Right lobe of liver (tissue), 6 donors: ENCODE results near the gene PDE4B. TPM values are rescaled to one million over a fixed set of nuclear protein-coding genes. Genes with fewer than 3 reads are reported as not detected.

Experiments
- ATAC-seq, 4 donors: fragments of 200-7000 bp; cut with Tn5 transposase; one replicate each; pipeline ENCODE4 v1.9.1; 2020; ENCODE audit warnings: mild to moderate bottlenecking in 4 of 4, moderate library complexity in 4 of 4
- DNase-seq, 3 donors: peaks; one replicate each; pipeline ENCODE4 v3.0.0-alpha.2; 2020
- H3K27ac ChIP-seq, 3 donors: fragments of 200-600 bp; one replicate each; pipeline ENCODE4 v1.8.0; 2022
- H3K27me3 ChIP-seq, 2 donors: fragments of 200-600 bp; one replicate each; pipeline ENCODE4 v1.8.0; 2022
- H3K36me3 ChIP-seq, 4 donors: fragments of 200-600 bp; sonication (generic) in 1 of 4; one replicate each; pipeline versions ENCODE4 v1.5.1 to v1.8.0; 2017 to 2022; ENCODE audit warnings: control low read depth in 1 of 4
- H3K4me1 ChIP-seq, 4 donors: fragments of 200-600 bp; sonication (generic) in 1 of 4; one replicate each; pipeline versions ENCODE4 v1.5.1 to v1.8.0; 2017 to 2022; ENCODE audit warnings: control low read depth in 1 of 4
- H3K4me3 ChIP-seq, 3 donors: fragments of 200-600 bp; one replicate each; pipeline ENCODE4 v1.8.0; 2022
- H3K9me3 ChIP-seq, 4 donors: fragments of 200-600 bp; sonication (generic) in 1 of 4; one replicate each; pipeline versions ENCODE4 v1.5.1 to v1.8.0; 2017 to 2022; ENCODE audit warnings: control low read depth in 1 of 4
- CTCF ChIP-seq, 4 donors: fragments of 200-600 bp in 3 of 4; fragments of 450-650 bp in 1 of 4; IDR thresholded peaks; one replicate each; pipeline versions ENCODE4 v1.5.1 to v1.8.0; 2016 to 2022; ENCODE audit warnings: antibody characterized with exemption in 4 of 4, mild to moderate bottlenecking in 2 of 4
- POLR2A ChIP-seq: fragments of 450-650 bp; IDR thresholded peaks from one replicate; pipeline ENCODE4 v1.6.1; 2017; ENCODE audit warnings: antibody characterized with exemption, mild to moderate bottlenecking
- WGBS: methylation state at CpG from one replicate; pipeline ENCODE4 v1.1.6; 2018; ENCODE audit warnings: low coverage, low lambda C conversion rate; ENCODE audit not compliant: insufficient coverage; ENCODE audit errors: missing lambda C conversion rate; 5-methylcytosine and 5-hydroxymethylcytosine counted together
- intact Hi-C, 2 donors: fragments of 100-400 bp; cut with DNase I; formaldehyde crosslinking; loops; one replicate each; pipeline versions ENCODE4 v1.11.2 to v1.14.1; 2022
- total RNA-seq, 6 experiments: library from RNA; depleted of rRNA in 2 of 6; stranded (reverse); fragments of >200 nt in 2 of 6; fragmentation: NEBNext Ultra II Directional in 3 of 6; extraction: Animal tissue kit (Norgen Biotek cat#: 25700) in 3 of 6; gene quantifications; one replicate each; pipeline versions ENCODE4 v1.1.0 to v1.2.4, GENCODE V29; 2016 to 2023
- donor health status: DM: no; HTN: yes; CAD: no.
- donor health status: DM: no; HTN: no; CAD: no.
- donor health status: DM: no; HTN: no; CAD: no.
- donor health status: DM: no; HTN: yes; CAD: no.
- donor health status: DM: no; HTN: yes; CAD: no.

Gene PDE4B
- total RNA-seq, 6 experiments from 2014 or later, result 1.4 to 6.4 (median 2.4) TPM

- Histone ChIP-seq H3K36me3 (no peaks in the 10 kb centered on the region), H3K27ac (no peak overlapping the region), H3K4me1 (no peaks in the 10 kb centered on the region), H3K27me3 (no peaks in the 10 kb centered on the region), H3K4me3 (no peak overlapping the region), H3K9me3 (no peaks in the 10 kb centered on the region)
- TF ChIP-seq CTCF (IDR thresholded peaks at IDR 0.05) (no peak), POLR2A (no peak)
- DNase-seq (no peak), ATAC-seq (no peak)
- 79% methylated on average over 3 of the region's 3 CpGs for WGBS
- intact Hi-C loops, result no loop called here
Measured at GRCh38 chr1:65814752-65815151, 22.1 kb downstream of the PDE4B start.

GRCh38 chr1:65817891-65818290 lies 25.2 kb downstream of the PDE4B start:
- Histone ChIP-seq H3K4me3 (no peak overlapping the region), H3K36me3 (no peaks in the 10 kb centered on the region), H3K27me3 (no peaks in the 10 kb centered on the region), H3K4me1 (no peaks in the 10 kb centered on the region), H3K27ac (no peak overlapping the region), H3K9me3 (no peaks in the 10 kb centered on the region)
- TF ChIP-seq CTCF (IDR thresholded peaks at IDR 0.05) (no peak), POLR2A (no peak)
- intact Hi-C loops, result no loop called here
- ATAC-seq (no peak), DNase-seq (no peak)

- intact Hi-C loops, result no loop called here
- Histone ChIP-seq H3K27me3 (no peaks in the 10 kb centered on the region), H3K4me1 (no peaks in the 10 kb centered on the region), H3K9me3 (no peaks in the 10 kb centered on the region), H3K36me3 (no peaks in the 10 kb centered on the region), H3K27ac (no peak overlapping the region), H3K4me3 (no peak overlapping the region)
- DNase-seq, result no peak
- no peak for TF ChIP-seq CTCF (IDR thresholded peaks at IDR 0.05)
- no CpG with 5 or more reads among the region's 1 CpG for WGBS
- no peak for ATAC-seq
Measured at GRCh38 chr1:65818966-65819365, 26.3 kb downstream of the PDE4B start.

GRCh38 chr1:65820983-65821382 lies 28.3 kb downstream of the PDE4B start:
- Histone ChIP-seq H3K4me1 (no peaks in the 10 kb centered on the region), H3K27me3 (no peaks in the 10 kb centered on the region), H3K36me3 (no peaks in the 10 kb centered on the region), H3K4me3 (no peak overlapping the region), H3K27ac (no peak overlapping the region), H3K9me3 (no peaks in the 10 kb centered on the region)
- DNase-seq, result no peak
- no peak for TF ChIP-seq CTCF (IDR thresholded peaks at IDR 0.05)
- no peak for TF ChIP-seq POLR2A
- WGBS, result 60% methylated on average over 1 of the region's 1 CpG
- peak in 2 of 4 donors; percentile 13 to 39 for ATAC-seq
- intact Hi-C loops, result no loop called here

GRCh38 chr1:65821386-65821785 lies 28.7 kb downstream of the PDE4B start:
- no peaks in the 10 kb centered on the region for H3K4me1 ChIP-seq
- peak in 2 of 4 donors; percentile 32 to 46 for ATAC-seq
- DNase-seq, result no peak
- H3K4me3 ChIP-seq, result no peak overlapping the region
- intact Hi-C loops, result no loop called here
- H3K9me3 ChIP-seq, result no peaks in the 10 kb centered on the region
- H3K36me3 ChIP-seq, result no peaks in the 10 kb centered on the region
- no peak for TF ChIP-seq POLR2A
- TF ChIP-seq CTCF (IDR thresholded peaks at IDR 0.05), result no peak
- H3K27me3 ChIP-seq, result no peaks in the 10 kb centered on the region
- H3K27ac ChIP-seq, result no peak overlapping the region
